ENCODE results near the gene UNC13C. TPM values are rescaled to one million over a fixed set of nuclear protein-coding genes. Genes with fewer than 3 reads are reported as not detected.

The UNC13C gene
- total RNA-seq, 1 experiment from 2014 or later = 0.05 TPM

DNA sequence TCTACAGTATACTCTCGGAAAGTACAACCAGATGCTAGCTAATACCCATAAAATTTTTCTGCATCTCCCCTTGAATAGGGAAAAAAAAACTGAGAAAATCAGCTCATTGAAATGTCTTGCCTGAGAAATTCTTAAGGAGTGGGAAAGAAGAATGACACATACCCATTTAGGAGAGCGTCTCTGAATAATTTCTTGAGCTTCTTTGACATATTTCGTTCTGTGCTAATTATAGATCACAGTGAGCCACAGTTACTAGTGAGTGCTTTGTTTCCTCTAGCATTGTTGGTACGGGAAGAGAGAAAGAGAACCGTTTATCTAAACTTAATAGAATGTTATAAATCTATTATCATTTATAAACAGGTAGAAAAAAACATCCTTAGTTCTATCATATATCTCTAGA, 588.4 kb downstream of the UNC13C start:
- no peak for DNase-seq (ENCODE audit: low read depth)

DNA sequence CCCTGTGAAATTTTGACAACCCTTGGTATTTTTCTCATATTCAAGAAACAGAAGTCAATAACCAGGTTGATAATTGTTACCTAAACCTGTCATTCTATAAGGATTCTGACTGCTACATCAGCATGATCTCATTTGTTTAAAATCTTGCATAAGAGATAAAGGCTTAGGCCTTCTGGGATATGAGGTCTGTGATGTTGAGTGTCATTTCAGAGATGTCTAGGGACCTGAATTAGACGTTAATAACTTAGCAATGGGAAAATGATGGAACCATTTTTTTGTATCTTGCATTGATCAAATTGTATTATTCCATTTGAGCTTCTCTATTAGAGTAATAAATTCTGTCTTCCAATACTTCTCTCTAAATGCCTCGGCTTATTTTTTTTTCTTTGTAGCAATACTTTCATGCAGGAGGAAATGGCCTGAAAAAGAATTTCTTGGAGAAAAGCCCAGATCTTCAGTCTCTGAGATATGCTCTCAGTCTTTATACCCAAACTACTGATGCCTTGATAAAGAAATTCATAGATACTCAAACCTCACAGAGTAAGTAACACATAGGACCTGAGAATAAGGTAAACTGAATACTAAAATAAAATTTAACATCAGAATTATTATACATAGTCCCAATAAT, 589.3 kb downstream of the UNC13C start:
- DNase-seq (ENCODE audit: low read depth) = no peak

DNA sequence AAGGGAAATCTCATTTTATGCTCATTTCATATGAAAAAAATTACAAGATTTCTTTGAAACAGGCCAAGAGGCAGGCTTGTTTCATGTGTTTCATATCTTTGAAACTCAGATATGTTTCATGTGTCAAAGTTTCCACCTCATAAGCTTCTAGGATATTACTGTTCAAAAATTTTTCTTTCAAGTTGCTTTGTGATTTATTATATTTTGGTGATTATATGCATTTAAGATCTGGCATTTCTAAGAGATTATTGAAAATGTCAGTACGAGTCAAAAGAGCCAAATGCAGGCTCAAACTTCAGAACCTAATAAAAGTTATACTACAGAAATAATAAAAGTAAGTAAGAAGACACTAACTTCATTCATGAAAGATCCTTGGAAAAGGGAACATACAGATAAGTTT, 590.1 kb downstream of the UNC13C start:
- DNase-seq (ENCODE audit: low read depth) = no peak

DNA sequence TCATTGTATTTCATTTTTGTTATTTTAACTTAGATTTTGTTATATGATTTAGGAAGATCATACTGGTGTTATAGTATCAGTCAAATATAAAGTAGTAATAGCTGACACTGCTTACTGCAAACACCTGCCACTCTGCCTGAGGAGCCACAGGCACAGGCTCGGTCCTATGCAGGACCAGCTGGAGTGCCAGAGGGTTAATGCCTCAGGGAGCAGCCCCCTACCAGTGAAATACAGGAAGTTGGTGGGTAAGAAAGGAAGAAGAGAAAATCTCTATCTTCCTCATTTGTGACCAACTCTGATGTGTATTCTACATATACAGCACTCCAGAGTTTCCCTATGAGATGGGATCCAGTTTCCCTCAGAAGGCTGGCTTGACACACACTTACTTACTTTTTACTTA, 593.3 kb downstream of the UNC13C start:
- DNase-seq (ENCODE audit: low read depth) = no peak

DNA sequence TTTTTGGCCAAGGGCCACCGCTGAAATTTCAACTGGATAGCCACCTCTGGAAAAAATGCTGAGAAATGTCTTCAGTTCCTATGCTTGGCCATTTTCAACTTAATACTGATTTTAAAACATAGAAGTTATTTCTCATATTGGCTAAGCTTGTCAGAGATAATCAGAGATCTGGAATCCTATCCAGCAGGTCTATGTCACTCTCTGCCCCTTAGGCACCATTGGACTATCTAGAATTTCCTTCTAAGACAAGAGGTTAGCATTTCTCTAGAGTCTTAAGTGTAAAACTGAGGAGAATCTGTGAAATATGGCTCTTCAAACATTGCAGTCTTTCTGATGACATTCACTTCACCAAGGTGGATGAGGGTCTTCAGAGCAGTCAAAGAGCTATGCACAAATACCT, 597.3 kb downstream of the UNC13C start:
- no peak for DNase-seq (ENCODE audit: low read depth)

DNA sequence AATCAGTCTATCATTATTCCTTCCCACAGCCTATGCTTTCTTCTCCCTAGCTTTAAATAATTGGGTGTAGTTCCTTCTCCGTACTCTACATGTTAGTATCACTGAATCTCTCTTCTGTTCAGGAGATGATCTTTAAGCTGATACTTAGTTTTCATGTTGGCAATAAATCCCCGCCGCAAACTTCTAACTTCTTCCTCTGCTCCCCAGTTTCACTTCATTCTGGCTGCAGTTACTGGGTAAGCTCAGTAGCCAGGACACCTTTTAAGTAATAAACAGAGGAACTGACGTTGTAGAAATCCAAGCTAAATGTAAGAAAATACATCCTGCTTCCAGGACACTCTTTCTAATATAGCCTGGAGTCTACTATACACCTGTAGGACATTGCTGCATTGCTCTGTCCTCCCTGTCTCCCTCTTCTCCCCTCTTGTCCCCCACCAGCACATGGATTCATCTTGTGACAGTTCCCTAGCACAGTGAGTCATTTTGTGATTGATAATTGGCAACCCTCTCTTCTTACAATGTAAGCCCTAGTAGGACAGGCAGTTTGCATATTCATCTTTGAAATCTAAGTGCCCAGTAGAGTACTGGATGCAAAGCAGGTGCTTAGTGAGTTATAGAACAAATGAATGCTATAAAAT, 598.2 kb downstream of the UNC13C start:
- DNase-seq (ENCODE audit: low read depth) = no peak

DNA sequence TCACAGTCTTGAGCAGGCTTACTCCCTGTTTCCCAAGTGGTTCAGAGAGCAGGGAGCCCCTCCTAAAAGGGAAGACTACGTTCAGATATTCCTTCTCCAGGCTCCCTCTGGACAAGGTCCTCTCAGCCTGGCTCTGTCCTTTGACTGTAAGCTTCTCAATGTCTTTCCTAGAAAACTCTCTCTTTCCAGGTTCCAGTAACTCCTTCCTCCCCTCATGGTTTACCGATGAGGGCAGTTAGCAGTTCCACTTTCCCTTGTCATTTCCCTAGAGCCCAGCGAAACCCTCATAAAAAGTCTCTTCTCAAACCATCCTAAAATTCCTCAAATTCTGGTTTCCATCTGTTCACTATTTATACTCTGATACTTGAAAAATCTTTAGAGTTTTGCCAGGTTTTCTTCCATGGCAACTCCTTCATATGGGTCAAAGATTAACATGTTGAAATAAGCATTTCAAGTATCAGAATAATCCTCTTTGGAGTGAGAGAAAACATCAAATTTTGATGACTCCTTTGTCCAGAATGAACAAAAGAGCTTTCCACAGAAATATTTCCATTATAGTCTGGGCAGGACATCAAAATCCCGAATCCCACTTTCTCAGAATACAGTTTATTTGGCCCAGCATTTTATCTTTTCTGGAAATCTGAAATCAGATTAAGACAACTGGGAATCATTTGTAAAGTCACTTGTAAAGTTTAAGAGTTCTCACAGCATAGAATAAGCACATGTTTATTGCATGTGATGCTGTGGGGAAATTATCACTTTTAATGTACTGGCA, 599.4 kb downstream of the UNC13C start:
- DNase-seq (ENCODE audit: low read depth) = no peak

DNA sequence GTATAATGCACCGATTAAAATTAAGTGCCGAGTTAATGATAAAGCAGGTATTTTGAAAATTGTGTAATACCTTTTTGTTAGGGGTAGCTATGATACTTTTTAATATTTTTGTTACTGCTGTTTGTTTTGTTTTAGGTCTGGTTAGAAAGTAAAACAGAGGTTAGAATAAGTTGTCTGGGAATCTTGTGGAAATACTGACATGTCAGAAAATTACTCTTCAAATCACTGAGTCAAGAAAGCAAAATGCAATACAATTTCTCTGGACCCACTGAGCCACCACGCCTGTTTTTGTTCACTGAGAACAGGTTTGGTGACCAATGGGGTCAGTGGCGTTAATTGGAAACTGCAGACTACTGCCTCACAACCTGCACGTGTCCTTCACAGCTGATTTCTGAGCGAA, 601.6 kb downstream of the UNC13C start:
- no peak for DNase-seq (ENCODE audit: low read depth)

DNA sequence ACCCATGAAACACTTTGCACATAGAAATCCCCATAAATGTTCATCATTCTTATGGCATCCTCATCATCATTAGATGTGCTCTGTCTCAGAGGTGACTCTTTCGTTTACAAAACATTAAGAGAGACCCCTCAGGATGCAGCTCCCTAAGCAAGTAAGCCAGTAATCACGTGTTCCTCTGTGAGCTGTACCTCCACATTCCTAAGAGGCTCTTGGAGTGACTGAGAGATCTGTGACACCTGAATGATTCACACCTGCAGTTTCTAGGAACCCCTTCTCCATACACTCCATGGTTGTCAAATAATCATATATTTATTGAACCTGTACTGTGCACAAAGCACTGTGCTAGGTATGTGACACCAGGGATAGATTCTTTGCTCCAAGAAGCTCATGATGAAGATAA, 602.4 kb downstream of the UNC13C start:
- no peak for DNase-seq (ENCODE audit: low read depth)

DNA sequence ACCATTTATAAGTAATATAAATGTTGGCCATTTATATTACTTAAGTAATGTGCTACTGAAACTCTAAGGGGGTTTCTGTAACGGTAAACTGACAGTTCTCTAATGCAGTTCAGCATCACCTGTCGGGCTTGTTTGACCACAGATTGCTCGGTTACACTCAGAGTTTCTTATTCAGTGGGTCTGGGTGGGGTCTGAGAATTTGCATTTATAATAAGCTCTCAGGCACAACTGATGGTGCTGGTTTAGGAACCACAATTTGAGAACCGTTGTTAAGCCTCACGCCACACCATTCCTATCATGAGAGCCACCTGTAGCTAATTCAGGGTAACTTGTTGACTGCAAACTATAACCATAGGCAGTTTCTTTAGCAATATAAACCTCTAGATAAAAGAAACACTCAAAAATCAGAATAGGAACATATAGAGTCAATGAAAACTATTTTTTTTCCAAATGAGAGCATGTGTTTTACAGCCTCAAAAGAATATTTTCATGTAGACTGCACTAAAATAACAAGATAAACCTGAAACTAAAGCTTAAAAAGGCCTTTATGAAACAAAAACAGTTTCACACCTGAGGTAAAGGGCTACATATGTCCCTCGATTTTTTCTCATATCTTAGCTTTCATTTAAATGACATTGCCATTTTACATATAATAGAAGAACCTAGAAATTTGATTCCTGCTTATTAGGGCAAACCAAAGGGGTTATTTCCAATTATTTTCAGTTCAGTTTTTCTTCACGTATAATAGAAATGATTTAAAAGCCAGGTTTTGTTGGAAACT, 604.8 kb downstream of the UNC13C start:
- no peak for DNase-seq (ENCODE audit: low read depth)

DNA sequence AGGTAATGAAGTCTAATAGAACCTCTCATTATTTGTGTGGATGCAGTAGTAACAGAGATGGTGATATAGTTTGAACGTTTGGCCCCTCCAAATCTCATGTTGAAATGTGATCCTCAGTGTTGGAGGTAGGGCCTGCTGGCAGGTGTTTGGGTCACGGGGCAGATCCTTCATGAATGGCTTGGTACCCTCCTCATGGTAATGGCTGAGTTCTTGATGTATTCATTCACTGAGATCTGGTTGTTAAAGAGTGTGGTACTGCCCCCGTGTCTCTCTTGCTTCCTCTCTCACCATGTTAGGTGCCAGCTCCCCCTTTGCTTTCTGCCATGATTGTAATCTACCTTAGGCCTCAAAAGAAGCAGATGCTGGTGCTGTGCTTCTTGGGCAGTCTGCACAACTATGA, 606.8 kb downstream of the UNC13C start:
- no peak for DNase-seq (ENCODE audit: low read depth)

DNA sequence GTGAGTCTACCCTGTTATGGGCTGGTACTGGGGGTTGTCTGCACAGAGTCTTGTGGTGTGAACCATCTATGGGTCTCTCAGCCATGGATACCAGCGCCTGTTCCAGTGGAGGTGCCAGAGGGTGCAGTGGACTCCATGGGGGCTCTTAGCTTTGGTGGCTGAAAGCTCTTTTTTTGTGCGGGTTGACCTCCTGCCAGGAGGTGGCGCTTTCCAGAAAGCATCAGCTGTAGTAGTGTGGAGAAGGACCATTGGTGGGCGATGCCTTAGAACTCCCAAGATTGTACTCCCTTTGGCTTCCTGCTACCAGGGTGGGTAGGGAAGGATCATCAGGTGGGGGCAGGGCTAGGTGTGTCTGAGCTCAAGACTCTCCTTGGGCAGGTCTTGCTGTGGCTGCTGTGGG, 615.9 kb downstream of the UNC13C start:
- no peak for DNase-seq (ENCODE audit: low read depth)

DNA sequence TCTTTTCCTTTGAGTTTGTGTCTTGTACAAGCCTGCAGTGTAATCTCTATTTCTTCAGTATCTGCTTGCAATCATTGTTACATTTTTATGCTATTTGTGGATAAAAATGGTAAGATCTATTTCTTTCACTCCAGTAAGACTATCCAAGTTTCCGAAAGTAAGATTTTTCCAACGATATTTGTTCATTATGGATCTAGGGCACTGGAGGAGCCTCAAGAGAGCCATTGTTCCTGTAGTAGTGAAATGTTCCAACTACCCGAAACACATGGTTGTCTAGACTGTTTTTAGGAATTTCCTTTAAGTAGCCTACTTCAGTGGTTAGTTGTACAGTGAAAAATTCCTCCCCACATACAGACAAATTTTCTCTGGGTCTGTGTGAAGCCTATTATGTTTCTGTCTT, 621.1 kb downstream of the UNC13C start:
- no peak for DNase-seq (ENCODE audit: low read depth)

DNA sequence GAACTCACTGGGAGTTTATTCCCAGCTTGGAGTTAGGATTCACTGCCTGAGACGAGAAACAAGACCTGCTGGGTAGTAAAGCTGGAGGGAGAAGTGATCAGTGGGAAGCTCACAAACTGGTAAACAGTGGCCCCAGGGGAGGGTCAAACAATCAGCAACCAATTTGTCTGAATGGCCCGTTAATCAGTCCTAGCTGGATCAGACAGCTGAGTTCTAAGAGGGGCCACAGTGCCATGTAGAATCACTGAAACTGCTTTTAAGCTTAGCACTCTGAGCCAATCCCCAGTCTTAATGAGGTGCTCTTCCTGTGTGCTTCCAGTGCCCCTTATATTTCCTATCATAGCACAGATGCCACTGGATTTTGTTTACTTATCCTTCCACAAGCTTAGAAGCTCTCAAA, 626.8 kb downstream of the UNC13C start:
- DNase-seq (ENCODE audit: low read depth) = no peak

DNA sequence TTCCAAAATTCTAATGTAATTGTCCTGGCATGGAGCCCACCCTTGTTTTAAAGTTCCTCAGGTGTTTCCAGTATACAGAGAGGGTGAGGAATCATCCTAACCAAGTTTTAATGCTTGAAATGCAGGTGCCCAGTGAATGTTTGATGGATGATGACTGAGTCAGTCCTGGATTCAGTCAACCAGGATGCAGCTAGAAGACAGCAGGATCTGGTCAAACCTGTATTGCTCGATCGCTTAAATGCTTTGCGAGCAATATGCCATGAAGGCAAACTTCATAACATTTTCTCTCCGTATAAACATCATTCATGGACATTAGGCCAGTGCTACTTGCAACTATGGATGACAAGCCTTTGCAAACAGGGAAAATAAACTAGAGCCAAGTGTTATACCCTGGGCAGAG, 627.3 kb downstream of the UNC13C start:
- no peak for DNase-seq (ENCODE audit: low read depth)

DNA sequence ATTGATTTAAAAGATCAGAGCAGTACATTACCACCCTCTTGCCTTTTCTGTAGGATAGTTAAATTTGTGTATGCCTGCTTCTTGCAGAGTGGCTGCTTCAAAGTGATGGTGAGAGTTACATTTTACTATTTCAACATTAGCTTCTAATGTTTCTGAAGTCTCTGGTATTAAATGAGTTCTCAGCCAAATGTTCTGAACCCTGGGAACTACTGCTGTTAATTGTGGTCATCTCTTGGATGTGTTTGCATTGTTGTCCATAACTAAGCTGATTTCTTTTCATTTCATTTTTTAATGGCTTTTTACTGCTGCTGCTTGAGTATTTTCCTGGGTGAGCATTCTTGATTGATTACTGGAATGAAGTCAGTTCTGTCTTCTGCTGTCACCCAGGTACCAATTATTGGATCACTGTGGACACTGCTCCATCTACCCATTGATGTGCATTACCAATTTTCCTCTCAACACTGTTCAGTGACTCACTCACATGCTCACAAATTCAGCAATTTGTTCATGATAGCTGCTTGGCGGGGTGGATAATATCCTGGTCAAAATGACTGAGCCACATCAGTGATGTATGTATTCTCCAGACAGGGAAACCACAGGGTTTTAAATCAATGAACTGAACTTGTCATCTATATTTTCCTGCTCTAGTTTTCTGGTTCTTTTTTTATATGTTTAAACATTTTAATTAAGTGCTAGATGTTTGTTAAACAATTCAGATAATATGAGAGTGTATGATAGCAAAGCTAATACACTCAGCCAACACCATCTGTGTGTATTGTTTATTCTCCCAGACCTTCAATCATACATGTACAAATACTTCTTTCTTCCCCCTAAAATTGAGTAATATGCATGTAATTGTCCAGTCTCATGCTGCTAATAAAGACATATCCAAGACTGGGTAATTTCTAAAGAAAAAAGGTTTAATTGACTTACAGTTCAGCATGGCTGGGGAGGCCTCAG, 630.9 kb downstream of the UNC13C start:
- DNase-seq (ENCODE audit: low read depth) = no peak

DNA sequence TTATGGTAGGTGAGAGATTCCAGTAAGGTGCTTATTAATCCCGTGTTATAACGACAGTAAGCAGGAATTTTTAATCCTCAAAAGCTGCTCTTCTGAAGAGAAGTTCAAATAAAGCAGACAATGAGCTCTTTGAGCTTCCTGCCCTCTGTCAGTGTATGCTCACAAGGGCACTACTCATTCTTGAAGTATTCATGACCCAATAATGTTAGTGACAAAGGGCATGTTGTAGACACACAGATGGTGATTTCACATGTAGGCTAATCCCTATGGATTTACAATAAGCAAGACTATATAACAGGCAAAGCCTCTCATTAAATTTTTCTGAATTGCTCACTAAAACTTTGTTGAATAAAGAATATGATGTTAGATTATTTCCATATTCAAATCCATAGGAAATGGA, 639.9 kb downstream of the UNC13C start:
- DNase-seq (ENCODE audit: low read depth) = no peak

DNA sequence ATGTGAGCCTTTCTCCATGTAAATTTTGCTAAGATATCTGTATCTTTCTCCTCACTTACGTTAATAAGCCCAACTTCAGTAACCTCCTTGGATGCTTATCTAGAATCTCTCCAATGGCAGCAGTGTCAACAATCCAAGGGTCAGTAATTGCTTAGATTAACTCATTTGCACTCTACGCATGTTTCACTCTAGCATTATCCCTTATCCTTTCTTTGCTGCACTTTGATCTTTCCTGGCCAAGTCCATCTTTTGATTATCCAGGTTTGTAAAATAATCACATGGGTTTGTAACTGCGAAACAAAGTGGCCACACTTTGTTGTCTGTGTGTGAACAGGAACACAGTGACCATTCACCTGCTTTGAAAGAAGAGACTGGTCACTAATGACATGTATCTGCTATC, 640.9 kb downstream of the UNC13C start:
- DNase-seq (ENCODE audit: low read depth) = no peak

DNA sequence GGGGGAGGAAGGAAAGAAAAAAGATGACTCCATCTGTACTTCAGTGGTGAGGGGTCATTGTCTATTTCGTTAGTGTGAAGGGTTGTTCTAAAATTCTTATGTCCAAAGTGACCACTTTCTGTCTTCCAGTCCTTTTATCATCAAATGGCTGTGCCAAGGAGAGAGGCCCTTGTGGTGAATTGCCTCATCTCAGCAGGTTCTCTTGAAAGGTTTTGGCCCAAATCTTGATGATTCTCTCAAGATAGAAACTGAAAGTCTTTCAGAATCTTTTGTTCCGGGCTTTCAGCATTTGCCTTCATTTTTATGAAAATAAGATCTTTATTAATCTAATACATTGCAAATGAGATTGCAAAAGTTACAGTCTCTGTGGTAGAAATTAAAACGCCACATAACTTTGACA, 642.7 kb downstream of the UNC13C start:
- no peak for DNase-seq (ENCODE audit: low read depth)

DNA sequence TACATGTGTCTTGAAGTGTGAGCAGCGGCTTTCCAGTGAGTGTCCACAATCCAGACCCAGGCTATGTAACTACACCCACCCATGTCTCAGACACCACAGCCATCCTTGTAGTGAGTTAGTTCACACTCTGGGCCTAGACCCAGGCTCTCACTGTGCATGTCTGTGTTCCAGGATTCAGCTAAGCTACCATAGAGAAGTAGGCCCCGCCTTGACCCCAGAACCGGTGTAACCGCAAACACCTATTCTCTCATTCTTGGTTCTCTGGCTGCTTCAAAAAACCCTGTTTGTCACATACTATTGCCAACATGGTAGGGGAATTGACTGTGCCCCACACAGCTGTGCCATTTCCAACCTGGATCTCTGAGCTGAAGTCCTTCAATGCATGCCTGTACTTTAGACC, 657.9 kb downstream of the UNC13C start:
- no peak for DNase-seq (ENCODE audit: low read depth)

DNA sequence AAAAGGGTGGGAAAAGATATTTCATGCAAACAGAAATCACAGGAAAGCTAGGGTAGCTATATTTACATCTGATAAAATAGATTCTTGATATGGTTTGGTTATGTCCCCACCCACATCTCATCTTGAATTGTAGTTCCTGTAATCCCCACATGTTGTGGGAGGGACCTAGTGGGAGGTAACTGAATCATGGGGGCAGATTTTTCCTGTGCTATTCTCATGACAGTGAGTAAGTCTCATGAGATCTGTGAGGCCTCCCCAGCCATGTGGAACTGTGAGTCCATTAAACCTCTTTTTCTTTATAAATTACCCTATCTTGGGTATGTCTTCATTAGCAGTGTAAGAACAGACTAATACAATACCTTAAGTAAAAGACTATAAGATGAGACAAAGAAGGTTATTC, 660.4 kb downstream of the UNC13C start:
- DNase-seq (ENCODE audit: low read depth) = peak; percentile 0

Measured in M059J (cell line).